MCF 10A (cell line): ENCODE data around the gene EXOC6B. TPM values are rescaled to one million over a fixed set of nuclear protein-coding genes. Genes with fewer than 3 reads are reported as not detected.

Source experiments
- BruUV-seq: library from RNA; stranded (reverse); fragments of 400-500 nt; replicated peaks from 2 replicates; lab custom pipeline; 2021; lab: Mats Ljungman, UMichigan
- CTCF ChIA-PET: fragments of 300-600 bp; sonication (Branson Sonifier 250); formaldehyde crosslinking; extraction: SDS; loops from one replicate; lab custom pipeline; 2021; ENCODE audit warnings: antibody characterized with exemption, inconsistent platforms; lab: Yijun Ruan, JAX
- POLR2A ChIA-PET: fragments of 300-600, 350-650 bp; sonication (Branson Sonifier 250); formaldehyde crosslinking; extraction: SDS; loops from one replicate; lab custom pipeline; 2020; ENCODE audit warnings: antibody characterized with exemption, inconsistent platforms; lab: Yijun Ruan, JAX
- DNase-seq: peaks from one replicate; pipeline ENCODE4 v3.0.0-alpha.2; 2018; ENCODE audit not compliant: unreplicated experiment
- H3K27ac Mint-ChIP-seq: one replicate; pipeline ENCODE4 v1.8.0; 2022; ENCODE audit warnings: mild to moderate bottlenecking, low read depth, mixed read lengths; ENCODE audit not compliant: unreplicated experiment
- H3K27me3 Mint-ChIP-seq: one replicate; pipeline ENCODE4 v1.8.0; 2022; ENCODE audit warnings: mixed read lengths; ENCODE audit not compliant: insufficient read depth, unreplicated experiment
- H3K36me3 Mint-ChIP-seq: one replicate; pipeline ENCODE4 v1.8.0; 2022; ENCODE audit warnings: mild to moderate bottlenecking, moderate library complexity, mixed read lengths; ENCODE audit not compliant: insufficient read depth, unreplicated experiment
- H3K4me1 Mint-ChIP-seq: one replicate; pipeline ENCODE4 v1.8.0; 2022; ENCODE audit warnings: mixed read lengths; ENCODE audit not compliant: insufficient read depth, unreplicated experiment
- H3K4me3 Mint-ChIP-seq: one replicate; pipeline ENCODE4 v1.8.0; 2022; ENCODE audit warnings: mild to moderate bottlenecking, moderate library complexity, mixed read lengths; ENCODE audit not compliant: unreplicated experiment
- H3K9me3 Mint-ChIP-seq: one replicate; pipeline ENCODE4 v1.8.0; 2022; ENCODE audit warnings: mixed read lengths; ENCODE audit not compliant: unreplicated experiment
- CTCF ChIP-seq: fragments of 200-600 bp; IDR thresholded peaks from one replicate; pipeline ENCODE4 v1.8.0; 2022; ENCODE audit warnings: antibody characterized with exemption, mild to moderate bottlenecking; ENCODE audit not compliant: unreplicated experiment
- intact Hi-C: fragments of 100-400 bp; cut with micrococcal nuclease; formaldehyde crosslinking; loops from 2 replicates; pipeline ENCODE4 v1.14.1; 2022
- total RNA-seq: library from RNA; stranded (reverse); gene quantifications from 2 replicates; pipeline ENCODE4 v1.2.3, GENCODE V29; 2022

The EXOC6B gene
- total RNA-seq, 1 experiment from 2014 or later = 24.7 TPM

DNA sequence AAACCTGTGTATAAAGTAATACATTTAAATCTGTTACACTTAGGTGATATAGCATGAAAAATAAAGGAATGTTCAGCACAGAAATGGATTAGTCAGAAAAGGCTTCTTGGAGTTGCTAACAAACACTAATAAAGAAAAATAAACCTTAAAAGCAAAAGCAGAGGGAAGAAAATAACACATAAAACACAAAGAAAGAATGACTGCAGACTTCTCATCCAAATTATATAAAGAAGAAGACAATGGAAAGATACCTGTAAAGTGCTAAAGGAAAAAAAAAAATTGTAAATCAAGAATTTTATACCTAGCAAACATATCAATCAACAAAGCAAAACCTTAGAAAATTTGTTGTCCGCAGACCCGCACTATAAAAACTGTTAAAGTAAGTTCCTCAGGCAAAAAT is 63.6 kb downstream of the EXOC6B start:
- CTCF ChIA-PET = no interaction called here
- H3K4me1 Mint-ChIP-seq = no peaks in the 10 kb centered on the region
- H3K4me3 Mint-ChIP-seq = no peak overlapping the region
- TF ChIP-seq CTCF = no peak
- intact Hi-C loops = no loop called here
- H3K36me3 Mint-ChIP-seq = peaks cover 10% of the 10 kb centered on the region
- POLR2A ChIA-PET = no interaction called here
- H3K9me3 Mint-ChIP-seq = peaks cover 7% of the 10 kb centered on the region
- no peaks in the 10 kb centered on the region for H3K27me3 Mint-ChIP-seq
- DNase-seq = no peak
- no peak overlapping the region for H3K27ac Mint-ChIP-seq
- no TSS peak for BruUV-seq

DNA sequence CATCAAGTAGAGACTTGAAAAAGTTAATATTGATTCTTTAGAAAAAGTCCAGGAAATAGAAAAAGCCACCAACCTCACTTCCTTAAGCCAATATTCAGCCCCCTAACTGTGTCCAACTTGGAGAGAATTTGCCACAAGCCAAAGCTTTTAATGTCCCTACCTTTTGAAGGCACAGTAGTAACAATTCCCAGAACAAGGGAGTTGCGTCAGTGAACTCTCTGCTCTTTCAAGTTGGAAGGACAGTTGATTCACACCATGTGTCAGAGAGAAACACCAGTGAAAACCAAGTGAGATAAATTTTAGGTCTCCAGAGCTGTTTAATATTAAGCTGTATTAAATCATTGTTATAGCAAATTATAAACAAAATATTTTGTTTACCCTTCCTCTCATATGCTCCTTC is 66.1 kb downstream of the EXOC6B start:
- DNase-seq = no peak
- no peak for TF ChIP-seq CTCF
- BruUV-seq = no TSS peak
- Mint-ChIP-seq H3K4me3 (no peak overlapping the region), H3K27ac (no peak overlapping the region), H3K4me1 (peaks cover 7% of the 10 kb centered on the region), H3K9me3 (peaks cover 7% of the 10 kb centered on the region), H3K36me3 (peaks cover 10% of the 10 kb centered on the region), H3K27me3 (no peaks in the 10 kb centered on the region)
- ChIA-PET CTCF (interaction anchor here (1.4 kb wide), 1 partner anchor 14 kb away, joined by 3 read pairs; no protein-coding TSS in a partner anchor), POLR2A (no interaction called here)
- intact Hi-C loops = no loop called here

DNA sequence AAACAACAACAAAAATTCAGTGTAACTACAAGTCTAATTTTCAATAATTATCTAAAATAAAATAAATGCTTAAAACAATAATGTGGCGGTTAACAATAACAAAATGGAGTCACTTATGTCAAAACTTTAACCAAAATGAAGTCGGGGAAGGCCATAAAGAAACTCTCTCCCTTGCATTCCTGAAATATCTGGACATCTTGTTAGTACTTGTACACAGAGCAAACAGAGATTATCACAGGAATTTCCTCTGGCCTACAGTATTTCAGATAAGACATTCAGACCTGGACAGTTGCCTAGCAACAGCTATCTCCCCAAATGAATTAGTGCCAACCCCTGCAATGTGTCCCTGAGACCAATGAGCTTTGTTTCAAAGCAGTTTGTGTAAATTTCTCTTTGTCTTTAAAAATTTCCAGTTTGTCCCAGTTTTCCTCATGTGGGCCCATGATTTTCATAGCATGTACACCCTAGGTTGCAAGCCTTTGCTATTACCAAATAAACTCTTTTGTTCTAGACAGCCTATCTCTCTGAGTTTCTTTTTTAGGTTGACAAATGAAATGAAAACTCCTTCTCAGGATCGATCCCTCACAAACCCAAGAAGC is 68.6 kb downstream of the EXOC6B start:
- no peaks in the 10 kb centered on the region for H3K9me3 Mint-ChIP-seq
- POLR2A ChIA-PET = interaction anchor here (1.2 kb wide), 1 partner anchor 126 kb away, joined by 3 read pairs; no protein-coding TSS in a partner anchor
- no TSS peak for BruUV-seq
- no peak overlapping the region for H3K4me3 Mint-ChIP-seq
- TF ChIP-seq CTCF = no peak
- peaks cover 7% of the 10 kb centered on the region for H3K4me1 Mint-ChIP-seq
- CTCF ChIA-PET = interaction anchor here (1.0 to 1.3 kb wide), 3 partner anchors 11 to 533 kb away, joined by 3 read pairs; partner anchors contain the start of gene SPR
- no peak overlapping the region for H3K27ac Mint-ChIP-seq
- peaks cover 5% of the 10 kb centered on the region for H3K36me3 Mint-ChIP-seq
- H3K27me3 Mint-ChIP-seq = no peaks in the 10 kb centered on the region
- intact Hi-C loops = no loop called here
- no peak for DNase-seq

GRCh38 chr2:72755647-72756423 is 70.0 kb downstream of the EXOC6B start:
- ChIA-PET CTCF (interaction anchor here (0.7 kb wide), 1 partner anchor 13 kb away, joined by 4 read pairs; no protein-coding TSS in a partner anchor), POLR2A (no interaction called here)
- no peaks in the 10 kb centered on the region for H3K27me3 Mint-ChIP-seq
- peaks cover 7% of the 10 kb centered on the region for H3K4me1 Mint-ChIP-seq
- H3K4me3 Mint-ChIP-seq = no peak overlapping the region
- no peak for TF ChIP-seq CTCF
- H3K9me3 Mint-ChIP-seq = no peaks in the 10 kb centered on the region
- peak; percentile 1 for DNase-seq
- peaks cover 5% of the 10 kb centered on the region for H3K36me3 Mint-ChIP-seq
- BruUV-seq = no TSS peak
- no peak overlapping the region for H3K27ac Mint-ChIP-seq
- intact Hi-C loops = no loop called here
